ENCODE results near the gene PRAMEF1.
"Not testable (repeated sequence)": the region's sequence is repeated elsewhere in the genome, so short reads cannot be mapped to it uniquely, and the experiment has no call there.

The PRAMEF1 gene

DNA sequence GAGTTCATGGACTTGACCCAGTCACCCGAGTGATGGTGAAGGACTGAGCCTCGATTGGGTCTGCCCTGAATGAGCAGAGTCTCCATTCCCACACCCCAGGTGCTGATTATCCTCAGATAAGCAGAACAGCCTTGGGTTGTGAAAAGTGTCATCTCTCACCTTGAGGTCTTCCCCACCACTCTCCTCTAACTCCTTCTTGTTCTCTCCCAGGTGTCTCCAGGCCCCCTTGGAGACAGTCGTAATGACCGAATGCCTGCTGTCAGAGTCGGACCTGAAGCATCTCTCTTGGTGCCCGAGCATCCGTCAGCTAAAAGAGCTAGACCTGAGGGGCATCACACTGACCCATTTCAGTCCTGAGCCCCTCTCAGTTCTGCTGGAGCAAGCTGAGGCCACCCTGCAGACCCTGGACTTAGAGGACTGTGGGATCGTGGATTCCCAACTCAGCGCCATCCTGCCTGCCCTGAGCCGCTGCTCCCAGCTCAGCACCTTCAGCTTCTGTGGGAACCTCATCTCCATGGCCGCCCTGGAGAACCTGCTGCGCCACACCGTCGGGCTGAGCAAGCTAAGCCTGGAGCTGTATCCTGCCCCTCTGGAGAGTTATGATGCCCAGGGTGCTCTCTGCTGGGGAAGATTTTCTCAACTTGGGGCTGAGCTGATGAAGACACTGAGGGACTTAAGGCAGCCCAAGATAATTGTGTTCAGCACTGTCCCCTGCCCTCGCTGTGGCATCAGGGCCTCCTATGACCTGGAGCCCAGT, 14.2 kb upstream of the PRAMEF1 start:
- no peak for DNase-seq

DNA sequence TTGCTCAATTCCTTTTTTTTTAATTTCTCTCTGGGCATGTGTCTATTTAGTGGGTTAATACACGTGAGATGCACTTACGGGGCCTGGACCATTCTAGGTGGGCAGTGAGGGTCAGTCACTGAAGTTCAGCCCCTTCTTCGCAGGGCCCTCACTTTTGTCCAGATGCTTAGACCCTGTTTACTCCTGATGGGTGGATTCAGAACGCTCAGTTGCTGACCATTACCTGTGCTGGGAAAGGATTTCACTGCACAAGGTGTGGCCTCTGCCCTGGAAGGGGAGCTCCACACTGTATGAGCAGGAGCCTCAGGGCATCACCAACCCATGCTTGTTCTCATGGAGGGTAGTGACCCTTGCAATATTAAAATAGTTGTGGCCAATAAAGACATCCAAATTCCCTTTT, 13.1 kb upstream of the PRAMEF1 start:
- DNase-seq, result no peak

DNA sequence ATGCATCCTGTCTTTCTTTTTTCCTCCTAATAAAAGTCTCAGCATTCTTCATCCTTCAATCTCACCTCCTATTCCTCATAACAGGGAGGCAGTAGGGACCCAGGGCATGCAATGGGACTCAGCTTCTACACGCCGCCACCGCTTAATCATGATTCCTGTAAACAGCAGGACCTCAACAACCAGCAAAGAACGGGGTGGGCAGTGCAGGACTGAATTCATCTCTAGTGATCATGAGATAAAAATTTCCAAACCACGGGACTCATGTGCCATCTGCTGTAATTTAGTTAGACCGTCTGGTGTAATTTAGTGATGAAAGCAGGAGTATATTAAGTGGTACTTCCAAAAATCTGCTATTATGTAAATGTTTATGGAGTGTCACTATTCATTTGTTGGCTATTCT, 12.3 kb upstream of the PRAMEF1 start:
- DNase-seq, result no peak

DNA sequence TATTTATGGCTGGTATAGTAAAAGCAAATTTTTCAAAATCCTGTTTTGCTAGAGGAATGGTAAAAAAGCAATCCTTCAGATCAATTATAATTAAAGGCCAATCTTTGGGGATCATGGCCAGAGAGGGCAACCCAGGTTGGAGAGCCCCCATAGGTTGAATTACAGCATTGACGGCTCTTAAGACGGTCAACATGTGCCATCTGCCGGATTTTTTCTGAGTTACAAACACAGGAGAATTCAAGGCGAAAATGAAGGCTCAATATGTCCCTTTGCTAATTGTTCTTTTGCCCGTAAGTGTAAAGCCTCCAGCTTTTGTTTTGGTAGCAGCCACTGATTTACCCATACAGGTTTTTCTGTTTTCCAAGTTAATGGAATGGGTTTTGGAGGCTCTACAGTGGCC, 9.7 kb upstream of the PRAMEF1 start:
- not testable (repeated sequence) for DNase-seq

DNA sequence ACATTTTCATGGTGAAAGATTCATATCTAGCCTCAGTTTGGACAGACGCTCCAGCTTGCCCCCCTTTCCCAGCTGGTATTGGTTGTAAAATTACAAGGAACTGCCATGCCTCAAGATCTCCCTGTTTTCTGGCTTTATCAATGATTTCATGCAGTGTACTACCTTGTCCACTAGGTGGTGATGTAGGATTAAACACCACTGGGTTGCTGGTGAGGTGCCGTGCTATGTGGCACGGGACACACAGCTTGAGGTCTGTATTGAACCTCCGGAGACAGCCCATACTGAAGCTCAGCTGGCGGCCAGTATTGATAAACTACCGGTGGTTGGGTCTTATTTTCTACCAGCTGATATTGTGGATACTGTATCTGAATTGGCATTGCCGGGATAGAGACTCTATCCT, 7.4 kb upstream of the PRAMEF1 start:
- DNase-seq, result peak; percentile 37

DNA sequence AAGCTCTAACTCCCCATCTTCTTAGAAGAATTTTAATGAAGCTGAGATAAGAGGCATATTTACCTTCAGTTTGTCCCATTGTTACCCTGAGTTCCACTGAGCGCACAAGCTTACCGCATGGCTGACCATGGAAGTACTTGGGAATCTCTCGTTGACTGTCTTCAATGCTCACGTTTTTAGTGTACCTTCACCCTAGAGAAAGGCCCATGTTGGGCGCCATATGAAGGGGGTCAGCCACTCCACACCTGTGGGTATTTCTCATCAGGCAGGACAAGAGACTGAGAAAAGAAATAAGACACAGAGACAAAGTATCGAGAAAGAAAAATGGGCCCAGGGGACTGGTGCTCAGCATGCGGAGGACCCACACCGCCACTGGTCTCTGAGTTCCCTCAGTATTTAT, 6.5 kb upstream of the PRAMEF1 start:
- DNase-seq, result not testable (repeated sequence)

DNA sequence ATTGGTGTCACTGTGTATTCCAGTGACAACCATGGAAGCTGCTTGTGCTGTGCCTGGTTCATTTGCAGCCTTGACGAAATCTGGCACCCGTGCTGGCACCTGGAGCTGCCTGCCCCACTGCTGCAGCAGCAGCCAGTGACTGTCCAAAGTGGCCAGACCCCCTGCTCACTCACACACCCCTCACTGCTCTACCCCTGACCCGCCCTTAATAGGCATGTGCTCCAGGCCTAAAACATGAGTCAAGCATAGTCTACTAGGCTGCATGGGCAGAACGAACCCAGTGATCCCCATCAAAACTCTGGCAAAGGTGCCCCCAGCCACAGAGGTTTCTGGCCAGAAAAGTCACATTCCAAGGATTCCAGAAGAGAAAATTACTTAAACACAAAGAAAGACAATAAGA, 7.7 kb downstream of the PRAMEF1 start:
- DNase-seq, result no peak

DNA sequence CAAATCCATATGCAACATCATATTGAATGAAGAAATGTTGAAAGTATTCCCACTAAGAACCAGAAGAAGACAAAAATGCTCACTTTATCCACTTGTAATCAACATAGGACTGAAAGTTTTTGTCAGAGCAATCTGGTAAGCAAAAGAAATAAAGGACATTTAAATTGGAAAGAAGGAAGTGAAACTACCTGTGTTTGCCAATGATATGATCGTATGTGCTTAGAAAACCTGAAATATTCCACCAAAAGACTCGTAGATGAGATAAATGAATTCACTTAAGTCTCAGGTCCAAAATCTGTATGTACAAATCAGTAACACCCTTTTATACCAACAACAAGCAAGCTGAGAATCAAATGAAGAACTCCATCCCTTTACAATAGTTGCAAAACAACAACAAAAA, 8.5 kb downstream of the PRAMEF1 start:
- no peak for DNase-seq

DNA sequence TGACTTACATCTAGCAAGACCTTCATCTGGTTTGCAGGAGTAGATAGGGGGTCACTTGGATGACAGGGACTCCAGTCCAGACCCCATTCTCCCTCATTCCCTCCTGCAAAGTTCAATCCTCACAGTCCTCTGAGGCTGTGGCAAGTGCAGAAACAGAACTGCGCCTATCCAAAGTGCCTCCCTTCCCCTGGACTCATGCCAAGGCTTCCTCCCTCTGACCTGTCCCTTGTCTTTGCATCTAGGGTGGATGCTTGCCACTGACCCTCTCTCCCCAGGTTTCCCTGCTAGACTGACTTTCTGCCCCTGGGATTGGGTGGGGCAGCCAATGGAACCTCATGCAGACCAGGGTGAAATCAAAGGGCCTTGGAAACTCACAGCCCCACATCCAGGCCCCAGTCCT, 18.7 kb downstream of the PRAMEF1 start:
- DNase-seq, result no peak

DNA sequence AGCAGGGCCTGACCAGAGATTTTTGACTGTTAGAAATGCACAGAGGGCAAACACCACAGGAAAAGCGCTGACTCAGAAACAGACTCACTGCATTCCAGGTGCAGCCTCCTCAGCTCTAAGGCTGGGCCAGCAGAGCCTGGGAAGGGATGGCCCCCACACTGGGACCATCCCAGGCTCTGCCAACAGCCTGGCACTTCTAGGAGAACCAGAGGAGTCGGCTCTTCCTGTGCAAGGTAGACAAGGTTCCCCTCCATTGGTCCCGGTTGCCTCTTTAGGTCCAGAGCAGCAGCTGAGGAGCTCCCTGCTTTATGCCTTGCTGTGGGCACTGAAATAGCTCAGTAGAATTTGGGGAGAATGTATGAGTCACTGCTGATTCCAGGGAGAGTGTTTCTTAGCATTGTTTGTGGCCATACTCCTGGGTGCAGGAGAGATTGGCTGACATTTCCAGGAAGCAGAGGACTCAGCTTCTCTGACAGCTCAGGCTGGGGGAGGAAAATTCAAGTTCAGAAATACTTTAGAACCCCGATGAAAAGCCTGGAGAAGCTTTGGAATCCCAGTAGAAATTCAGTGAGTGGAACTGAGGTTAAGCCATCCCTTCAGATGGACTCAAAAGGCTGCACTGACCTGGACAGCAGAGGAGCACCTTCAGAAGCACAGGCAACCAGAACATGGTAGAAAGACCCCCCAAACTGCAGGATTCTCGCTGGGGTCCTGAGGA, 19.7 kb downstream of the PRAMEF1 start:
- no peak for DNase-seq

DNA sequence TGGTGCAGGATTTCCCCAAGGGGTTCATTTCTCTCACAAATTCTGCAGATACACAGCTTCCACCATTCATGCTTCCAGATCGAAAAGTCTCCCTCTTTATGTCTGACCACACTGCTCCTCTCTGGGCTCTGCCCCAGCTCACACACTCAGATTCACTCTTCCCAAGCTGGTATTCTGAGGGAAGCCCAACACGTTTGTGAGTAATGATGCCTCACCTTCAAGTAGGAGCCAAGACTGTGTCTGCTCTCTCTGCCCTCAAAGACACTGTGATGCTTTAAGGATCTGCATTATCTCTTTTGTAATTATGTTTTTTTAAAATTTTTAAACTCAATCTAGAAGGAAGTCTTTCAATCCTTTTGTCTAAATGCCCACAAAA, 20.2 kb downstream of the PRAMEF1 start:
- no peak for DNase-seq

DNA sequence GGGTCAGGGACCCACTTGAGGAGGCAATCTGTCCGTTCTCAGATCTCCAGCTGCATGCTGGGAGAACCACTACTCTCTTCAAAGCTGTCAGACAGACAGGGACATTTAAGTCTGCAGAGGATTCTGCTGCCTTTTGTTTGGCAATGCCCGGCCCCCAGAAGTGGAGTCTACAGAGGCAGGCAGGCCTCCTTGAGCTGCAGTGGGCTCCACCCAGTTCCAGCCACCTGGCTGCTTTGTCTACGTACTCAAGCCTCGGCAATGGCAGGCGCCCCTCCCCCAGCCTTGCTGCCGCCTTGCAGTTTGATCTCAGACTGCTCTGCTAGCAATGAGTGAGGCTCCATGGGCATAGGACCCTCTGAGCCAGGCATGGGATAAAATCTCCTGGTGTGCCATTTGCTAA, 27.9 kb downstream of the PRAMEF1 start:
- not testable (repeated sequence) for DNase-seq

DNA sequence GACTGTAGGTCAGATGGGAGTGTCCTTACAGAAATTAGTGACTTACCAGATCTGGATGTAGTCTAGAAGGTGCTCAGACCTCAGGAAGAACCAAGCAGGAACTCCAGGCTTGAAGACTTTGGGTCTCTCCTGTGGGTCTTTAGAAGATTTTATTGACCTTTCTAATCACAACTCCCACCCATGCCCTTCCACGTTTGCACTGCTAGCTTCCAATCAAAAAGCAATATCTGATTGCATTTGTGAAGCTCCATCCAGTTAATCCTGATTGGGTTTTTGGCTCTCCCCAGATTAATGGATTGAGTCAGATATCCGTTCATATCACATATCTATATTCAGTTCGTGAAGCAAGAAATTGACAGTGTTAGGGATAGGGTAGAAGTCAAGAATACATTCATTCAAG, 40.1 kb downstream of the PRAMEF1 start, which contains the start of gene PRAMEF11:
PRAMEF11 (minus strand) TSS at position 101 of the 400 bp plus-strand sequence. CDS start 2,621 bp downstream, outside the sequence.
- not testable (repeated sequence) for DNase-seq

DNA sequence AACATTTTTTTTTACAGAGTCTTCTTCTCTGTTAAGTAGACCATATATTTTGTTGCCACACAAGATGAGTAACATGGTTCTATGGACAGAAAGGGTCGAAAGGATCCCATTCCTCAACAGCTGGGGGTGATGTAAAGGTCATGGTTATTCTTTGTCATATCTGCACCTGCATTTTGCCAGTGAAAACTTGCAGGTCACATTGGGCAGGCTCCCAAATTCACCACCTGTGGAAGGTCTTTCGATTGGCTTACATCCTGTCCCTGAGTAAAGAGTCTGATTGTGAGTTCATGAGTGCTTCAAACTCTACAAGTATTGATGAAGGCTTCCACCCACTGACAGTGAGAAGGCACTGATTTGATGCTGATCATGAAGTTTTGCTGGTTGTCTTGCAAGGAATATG, 42.1 kb downstream of the PRAMEF1 start:
- not testable (repeated sequence) for DNase-seq

Measured in activated CD4-positive, alpha-beta T cell treated with anti-CD3 and anti-CD28 coated beads, Interleukin-10, Interleukin-2, amounts not matched to agents 100 ng/mL and 50 ng/mL, durations not matched to agents 16 hours and 8 hours (primary cell).